Thyroid gland (tissue), 4 donors: ENCODE measurements around the gene ABO. TPM values are rescaled to one million over a fixed set of nuclear protein-coding genes. Genes with fewer than 3 reads are reported as not detected.

Experiments
- DNase-seq, 2 donors: peaks; one replicate each; pipeline ENCODE4 v3.0.0-alpha.2; 2019
- H3K27ac ChIP-seq, 3 donors: fragments of 200-600 bp; sonication (generic); 1 replicate in 2 of 3; 2 replicates in 1 of 3; pipeline ENCODE4 v1.5.1; 2016 to 2019; ENCODE audit warnings: mild to moderate bottlenecking in 1 of 3, moderate library complexity in 1 of 3
- H3K27me3 ChIP-seq: fragments of 200-600 bp; sonication (generic); one replicate; pipeline ENCODE4 v1.5.1; 2019
- H3K36me3 ChIP-seq, 2 donors: fragments of 200-600 bp; sonication (generic); one replicate each; pipeline ENCODE4 v1.5.1; 2016 to 2019
- H3K4me1 ChIP-seq, 2 donors: fragments of 200-600 bp; sonication (generic); one replicate each; pipeline ENCODE4 v1.5.1; 2017 to 2019
- H3K4me3 ChIP-seq, 3 donors: fragments of 200-600 bp; sonication (generic); replicated peaks in 1 of 3; 1 replicate in 2 of 3; 2 replicates in 1 of 3; pipeline ENCODE4 v1.5.1; 2016; ENCODE audit warnings: mild to moderate bottlenecking in 1 of 3
- H3K9me3 ChIP-seq: fragments of 200-600 bp; sonication (generic); one replicate; pipeline ENCODE4 v1.5.1; 2017
- POLR2A ChIP-seq, 2 donors: fragments of 450-650 bp; IDR thresholded peaks; one replicate each; pipeline ENCODE4 v1.6.1; 2017; ENCODE audit warnings: antibody characterized with exemption in 2 of 2, mild to moderate bottlenecking in 2 of 2, moderate library complexity in 1 of 2
- WGBS, 2 donors: methylation state at CpG; one replicate each; pipeline ENCODE4 v1.1.5; 2017; 5-methylcytosine and 5-hydroxymethylcytosine counted together
- intact Hi-C: fragments of 100-400 bp; cut with DNase I; formaldehyde crosslinking; loops from one replicate; pipeline ENCODE4 v1.15.1; 2023
- total RNA-seq, 4 donors: library from RNA; depleted of rRNA; stranded (reverse); fragments of >200 nt; gene quantifications; one replicate each; pipeline ENCODE4 v1.2.3, GENCODE V29; 2016
- TF ChIP-seq, protein P1 (sequence below), 6 experiments: fragments of 200-600 bp in 3 of 6; fragments of 450-650 bp in 3 of 6; sonication (generic) in 3 of 6; IDR thresholded peaks; one replicate each; pipeline ENCODE4 v1.5.1; 2016 to 2019; ENCODE audit warnings: antibody characterized with exemption in 6 of 6, mild to moderate bottlenecking in 2 of 6, inconsistent platforms in 1 of 6, moderate library complexity in 1 of 6

Gene ABO
- total RNA-seq, 4 donors from 2014 or later = 15.7 to 32.6 (median 24.9) TPM

DNA sequence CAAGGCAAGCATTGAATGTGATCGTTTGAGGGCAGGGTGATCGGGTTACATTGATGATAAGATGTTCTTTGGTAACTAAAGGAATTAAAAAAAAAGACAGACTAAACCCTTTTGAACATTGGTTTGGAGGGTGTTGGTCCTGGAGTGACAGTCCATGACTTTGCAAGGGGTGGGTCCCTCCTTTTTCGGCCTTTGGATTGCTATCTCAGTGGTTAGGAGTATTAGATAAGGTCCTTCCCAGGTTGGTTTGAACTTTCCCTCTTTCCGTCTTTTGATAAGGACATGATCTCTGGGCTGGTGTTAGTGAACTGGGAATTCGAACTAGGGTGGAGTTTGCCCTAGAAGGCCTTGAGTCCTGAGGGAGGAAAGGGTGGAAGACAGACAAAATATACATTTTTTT is 5.4 kb upstream of the ABO start:
- no peak for DNase-seq
- no peak overlapping the region for H3K27ac ChIP-seq
- 75 to 78% methylated on average over 5 of the region's 5 CpGs for WGBS, 2 donors
- TF ChIP-seq, protein P1, sequence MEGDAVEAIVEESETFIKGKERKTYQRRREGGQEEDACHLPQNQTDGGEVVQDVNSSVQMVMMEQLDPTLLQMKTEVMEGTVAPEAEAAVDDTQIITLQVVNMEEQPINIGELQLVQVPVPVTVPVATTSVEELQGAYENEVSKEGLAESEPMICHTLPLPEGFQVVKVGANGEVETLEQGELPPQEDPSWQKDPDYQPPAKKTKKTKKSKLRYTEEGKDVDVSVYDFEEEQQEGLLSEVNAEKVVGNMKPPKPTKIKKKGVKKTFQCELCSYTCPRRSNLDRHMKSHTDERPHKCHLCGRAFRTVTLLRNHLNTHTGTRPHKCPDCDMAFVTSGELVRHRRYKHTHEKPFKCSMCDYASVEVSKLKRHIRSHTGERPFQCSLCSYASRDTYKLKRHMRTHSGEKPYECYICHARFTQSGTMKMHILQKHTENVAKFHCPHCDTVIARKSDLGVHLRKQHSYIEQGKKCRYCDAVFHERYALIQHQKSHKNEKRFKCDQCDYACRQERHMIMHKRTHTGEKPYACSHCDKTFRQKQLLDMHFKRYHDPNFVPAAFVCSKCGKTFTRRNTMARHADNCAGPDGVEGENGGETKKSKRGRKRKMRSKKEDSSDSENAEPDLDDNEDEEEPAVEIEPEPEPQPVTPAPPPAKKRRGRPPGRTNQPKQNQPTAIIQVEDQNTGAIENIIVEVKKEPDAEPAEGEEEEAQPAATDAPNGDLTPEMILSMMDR (IDR thresholded peaks at IDR 0.05) = no peak
- no peak for TF ChIP-seq POLR2A (IDR thresholded peaks at IDR 0.05)
- intact Hi-C loops = loop anchor here (2.0 kb wide), 1 partner anchor 44 kb away; no protein-coding TSS in a partner anchor
- H3K36me3 ChIP-seq = no peaks in the 10 kb centered on the region
- H3K9me3 ChIP-seq = no peaks in the 10 kb centered on the region
- H3K4me3 ChIP-seq = no peak overlapping the region
- H3K4me1 ChIP-seq = no peaks in the 10 kb centered on the region
- no peaks in the 10 kb centered on the region for H3K27me3 ChIP-seq

GRCh38 chr9:133278161-133279114 is 3.4 kb upstream of the ABO start:
- Histone ChIP-seq H3K36me3 (no peaks in the 10 kb centered on the region), H3K9me3 (no peaks in the 10 kb centered on the region), H3K4me3 (no peak overlapping the region), H3K27ac (no peak overlapping the region), H3K27me3 (no peaks in the 10 kb centered on the region), H3K4me1 (peaks cover 5 to 9% of the 10 kb centered on the region in 2 donors)
- WGBS, 2 donors = 83 to 87% methylated on average over 12 of the region's 12 CpGs
- intact Hi-C loops = loop anchor here (5.0 kb wide), 2 partner anchors 41 to 91 kb away; no protein-coding TSS in a partner anchor
- no peak for DNase-seq
- TF ChIP-seq, protein P1 (IDR thresholded peaks at IDR 0.05) = no peak
- no peak for TF ChIP-seq POLR2A (IDR thresholded peaks at IDR 0.05)

DNA sequence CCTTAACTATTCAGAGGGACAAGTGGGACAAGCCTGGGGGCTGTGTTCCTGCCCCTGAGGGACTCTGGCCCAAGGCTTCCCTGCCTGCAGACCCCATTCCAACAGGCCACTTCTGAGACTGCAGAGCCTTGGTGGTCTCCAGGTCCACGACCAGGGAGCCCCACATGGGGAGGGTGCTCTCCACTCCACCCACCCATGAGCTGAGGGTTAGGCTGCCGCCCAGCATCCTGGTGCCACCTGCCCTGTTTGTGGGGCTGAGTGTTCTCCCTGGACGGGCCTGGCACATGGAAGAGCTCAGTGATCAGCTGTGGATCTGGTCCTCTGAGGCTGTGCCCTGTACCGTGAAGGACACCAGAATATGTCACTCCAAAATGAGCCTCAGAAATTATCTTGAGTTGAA is 2.5 kb upstream of the ABO start:
- no peak for TF ChIP-seq POLR2A (IDR thresholded peaks at IDR 0.05)
- TF ChIP-seq, protein P1 (IDR thresholded peaks at IDR 0.05) = no peak
- H3K36me3 ChIP-seq = no peaks in the 10 kb centered on the region
- DNase-seq = no peak
- no peak overlapping the region for H3K27ac ChIP-seq
- H3K27me3 ChIP-seq = no peaks in the 10 kb centered on the region
- H3K9me3 ChIP-seq = no peaks in the 10 kb centered on the region
- H3K4me1 ChIP-seq = peaks cover 11 to 16% of the 10 kb centered on the region in 2 donors
- WGBS, 2 donors = 80 to 91% methylated on average over 1 to 4 of the region's 4 CpGs
- no peak overlapping the region for H3K4me3 ChIP-seq
- intact Hi-C loops = loop anchor here (5.0 kb wide), 2 partner anchors 40 to 90 kb away; no protein-coding TSS in a partner anchor

DNA sequence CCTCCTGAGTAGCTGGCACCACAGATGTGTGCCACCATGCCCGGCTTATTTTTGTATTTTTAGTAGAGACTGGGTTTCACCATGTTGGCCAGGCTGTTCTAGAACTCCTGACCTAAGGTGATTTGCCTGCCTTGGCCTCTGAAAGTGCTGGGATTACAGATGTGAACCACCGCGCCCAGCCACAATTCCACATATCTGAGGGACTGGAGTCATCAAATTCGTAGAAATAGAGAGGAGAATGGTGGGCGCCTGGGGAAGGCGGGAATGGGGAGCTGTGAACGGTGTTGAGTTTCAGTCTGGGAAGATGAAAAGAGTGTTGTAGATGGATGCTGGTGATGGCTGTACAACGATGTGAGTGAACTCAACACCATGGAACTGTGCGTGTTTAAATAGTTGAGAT is 1.9 kb upstream of the ABO start:
- intact Hi-C loops = loop anchor here (5.0 kb wide), 2 partner anchors 40 to 90 kb away; no protein-coding TSS in a partner anchor
- 85 to 88% methylated on average over 9 of the region's 9 CpGs for WGBS, 2 donors
- TF ChIP-seq, protein P1 (IDR thresholded peaks at IDR 0.05) = no peak
- TF ChIP-seq POLR2A (IDR thresholded peaks at IDR 0.05) = no peak

More for the DNA sequence above, 1.9 kb upstream of the ABO start:
- DNase-seq = no peak
- Histone ChIP-seq H3K27me3 (no peaks in the 10 kb centered on the region), H3K4me3 (no peak overlapping the region), H3K9me3 (no peaks in the 10 kb centered on the region), H3K27ac (no peak overlapping the region), H3K4me1 (peaks cover 11 to 16% of the 10 kb centered on the region in 2 donors), H3K36me3 (no peaks in the 10 kb centered on the region)
